Body of pancreas (tissue), 4 donors: ENCODE measurements around the gene CCDC60. TPM values are rescaled to one million over a fixed set of nuclear protein-coding genes. Genes with fewer than 3 reads are reported as not detected.

Experiments used
- ATAC-seq: fragments of 150-250 bp; one replicate; pipeline ENCODE4 v1.9.1; 2016
- DNase-seq, 4 donors: peaks; one replicate each; pipeline ENCODE4 v3.0.0-alpha.2; 2019
- H3K27ac ChIP-seq, 4 donors: fragments of 200-600 bp; sonication (generic); 1 replicate in 3 of 4; 2 replicates in 1 of 4; pipeline versions ENCODE4 v1.5.1 to v1.6.1; 2016 to 2019; ENCODE audit warnings: mild to moderate bottlenecking in 1 of 4, mixed read lengths in 1 of 4, moderate library complexity in 1 of 4
- H3K27me3 ChIP-seq, 2 donors: fragments of 200-600 bp; sonication (generic); one replicate each; pipeline ENCODE4 v1.6.0; 2016; ENCODE audit warnings: mild to moderate bottlenecking in 1 of 2
- H3K36me3 ChIP-seq, 2 donors: fragments of 200-600 bp; sonication (generic); replicated peaks in 1 of 2; 2 replicates each; pipeline ENCODE4 v1.5.1; 2016; ENCODE audit warnings: low read depth in 2 of 2; ENCODE audit not compliant: insufficient read depth in 1 of 2
- H3K4me1 ChIP-seq: fragments of 200-600 bp; sonication (generic); one replicate; pipeline ENCODE4 v1.6.0; 2016
- H3K4me3 ChIP-seq, 2 donors: fragments of 200-600 bp; sonication (generic); 1 replicate in 1 of 2; 2 replicates in 1 of 2; pipeline ENCODE4 v1.5.1; 2016 to 2019
- H3K9me3 ChIP-seq, 3 donors: fragments of 200-600 bp; sonication (generic); 1 replicate in 2 of 3; 2 replicates in 1 of 3; pipeline ENCODE4 v1.5.1; 2016
- POLR2A ChIP-seq, 3 donors: fragments of 450-650 bp; IDR thresholded peaks; one replicate each; pipeline ENCODE4 v1.6.1; 2016; ENCODE audit warnings: antibody characterized with exemption in 3 of 3, mild to moderate bottlenecking in 2 of 3
- WGBS, 2 donors: methylation state at CpG; one replicate each; pipeline ENCODE4 v1.1.5; 2017; 5-methylcytosine and 5-hydroxymethylcytosine counted together
- intact Hi-C: fragments of 100-400 bp; cut with DNase I; formaldehyde crosslinking; loops from one replicate; pipeline ENCODE4 v1.15.1; 2023
- total RNA-seq, 2 donors: library from RNA; depleted of rRNA; stranded (reverse); fragments of >200 nt; gene quantifications; one replicate each; pipeline ENCODE4 v1.1.0, GENCODE V29; 2016
- TF ChIP-seq, protein P1 (sequence below), 7 experiments: fragments of 450-650 bp in 4 of 7; fragments of 200-600 bp in 3 of 7; sonication (generic) in 3 of 7; IDR thresholded peaks; one replicate each; pipeline ENCODE4 v1.5.1; 2016 to 2019; ENCODE audit warnings: antibody characterized with exemption in 7 of 7

Gene CCDC60
- total RNA-seq, 2 donors from 2014 or later = not detected

DNA sequence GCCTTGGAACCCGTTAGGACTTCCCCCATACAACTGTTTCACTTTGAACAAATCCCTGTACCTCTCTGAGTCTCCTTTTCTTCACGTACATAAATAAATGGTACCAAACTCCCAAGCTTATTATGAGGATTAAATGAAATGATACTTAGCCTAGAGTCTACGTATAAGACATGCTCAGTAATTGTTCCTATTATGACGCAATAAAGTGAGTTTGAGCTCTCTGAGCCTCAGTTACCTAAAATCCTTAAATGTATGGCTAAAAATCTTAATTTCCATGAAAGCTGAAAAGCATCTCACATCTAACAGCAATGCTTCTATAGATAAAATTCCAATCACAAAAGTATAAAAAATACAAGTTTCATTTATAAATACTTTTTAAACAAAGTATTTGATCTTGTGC is 141.1 kb downstream of the CCDC60 start:
- WGBS, 2 donors = 48 to 61% methylated on average over 4 of the region's 4 CpGs
- no peak overlapping the region for H3K4me3 ChIP-seq
- no peak overlapping the region for H3K27ac ChIP-seq
- H3K27me3 ChIP-seq = no peaks in the 10 kb centered on the region
- ATAC-seq (no peak), DNase-seq (no peak)
- TF ChIP-seq, protein P1, sequence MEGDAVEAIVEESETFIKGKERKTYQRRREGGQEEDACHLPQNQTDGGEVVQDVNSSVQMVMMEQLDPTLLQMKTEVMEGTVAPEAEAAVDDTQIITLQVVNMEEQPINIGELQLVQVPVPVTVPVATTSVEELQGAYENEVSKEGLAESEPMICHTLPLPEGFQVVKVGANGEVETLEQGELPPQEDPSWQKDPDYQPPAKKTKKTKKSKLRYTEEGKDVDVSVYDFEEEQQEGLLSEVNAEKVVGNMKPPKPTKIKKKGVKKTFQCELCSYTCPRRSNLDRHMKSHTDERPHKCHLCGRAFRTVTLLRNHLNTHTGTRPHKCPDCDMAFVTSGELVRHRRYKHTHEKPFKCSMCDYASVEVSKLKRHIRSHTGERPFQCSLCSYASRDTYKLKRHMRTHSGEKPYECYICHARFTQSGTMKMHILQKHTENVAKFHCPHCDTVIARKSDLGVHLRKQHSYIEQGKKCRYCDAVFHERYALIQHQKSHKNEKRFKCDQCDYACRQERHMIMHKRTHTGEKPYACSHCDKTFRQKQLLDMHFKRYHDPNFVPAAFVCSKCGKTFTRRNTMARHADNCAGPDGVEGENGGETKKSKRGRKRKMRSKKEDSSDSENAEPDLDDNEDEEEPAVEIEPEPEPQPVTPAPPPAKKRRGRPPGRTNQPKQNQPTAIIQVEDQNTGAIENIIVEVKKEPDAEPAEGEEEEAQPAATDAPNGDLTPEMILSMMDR (IDR thresholded peaks at IDR 0.05) = no peak
- no peak for TF ChIP-seq POLR2A (IDR thresholded peaks at IDR 0.05)
- peaks cover 0 to 6% (median 0%) of the 10 kb centered on the region in 3 donors for H3K9me3 ChIP-seq
- H3K4me1 ChIP-seq = no peaks in the 10 kb centered on the region
- intact Hi-C loops = no loop called here
- no peaks in the 10 kb centered on the region for H3K36me3 ChIP-seq

DNA sequence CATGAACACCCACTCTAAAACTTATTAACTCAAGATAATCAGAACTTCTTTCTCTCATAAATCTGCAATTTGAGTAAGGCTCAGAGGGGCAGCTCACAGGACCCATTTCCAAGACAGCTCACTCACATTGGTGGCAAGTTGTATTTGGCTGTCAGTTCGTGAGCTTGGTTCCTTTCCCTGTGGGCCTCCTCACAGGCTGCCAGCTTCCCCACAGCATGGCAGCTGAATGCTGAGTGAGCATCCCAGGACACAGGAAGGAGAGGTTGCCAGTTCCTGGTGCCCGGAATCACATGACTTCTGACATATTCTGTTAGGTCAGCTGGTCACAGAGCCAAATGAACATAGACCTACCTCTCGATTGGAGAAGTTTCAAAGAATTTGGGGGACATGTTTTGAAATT is 142.4 kb downstream of the CCDC60 start:
- no peaks in the 10 kb centered on the region for H3K4me1 ChIP-seq
- peaks cover 0 to 6% (median 0%) of the 10 kb centered on the region in 3 donors for H3K9me3 ChIP-seq
- H3K27me3 ChIP-seq = no peaks in the 10 kb centered on the region
- no peak overlapping the region for H3K4me3 ChIP-seq
- WGBS, 2 donors = 75 to 76% methylated on average over 2 to 3 of the region's 3 CpGs
- DNase-seq = no peak
- no peak for ATAC-seq
- intact Hi-C loops = no loop called here
- no peaks in the 10 kb centered on the region for H3K36me3 ChIP-seq
- TF ChIP-seq POLR2A (IDR thresholded peaks at IDR 0.05) = no peak
- TF ChIP-seq, protein P1 (IDR thresholded peaks at IDR 0.05) = no peak
- H3K27ac ChIP-seq = no peak overlapping the region

DNA sequence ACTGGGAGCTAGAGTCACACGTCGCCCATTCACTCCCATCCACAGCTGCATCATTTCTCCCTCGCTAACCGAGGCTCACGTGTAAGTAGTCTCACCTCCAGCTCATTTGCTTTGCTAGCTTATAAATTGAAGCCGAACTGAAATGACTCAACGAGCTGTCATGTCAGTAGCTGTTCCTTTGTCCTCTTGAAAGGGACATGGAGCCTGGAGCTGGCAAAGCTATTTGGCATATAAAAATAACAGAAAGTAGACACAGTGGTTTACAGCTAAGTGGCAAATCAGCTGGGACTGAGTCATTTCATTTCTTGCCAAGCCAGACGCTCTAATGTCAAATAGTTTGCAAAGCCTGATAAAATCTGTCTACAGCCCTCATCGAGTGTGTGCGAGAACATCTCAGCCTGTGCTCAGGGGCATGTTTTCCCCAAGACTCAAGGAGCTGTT is 144.6 kb downstream of the CCDC60 start:
- Histone ChIP-seq H3K27me3 (no peaks in the 10 kb centered on the region), H3K27ac (no peak overlapping the region), H3K36me3 (no peaks in the 10 kb centered on the region), H3K4me1 (no peaks in the 10 kb centered on the region), H3K4me3 (no peak overlapping the region), H3K9me3 (peaks cover 0 to 6% (median 0%) of the 10 kb centered on the region in 3 donors)
- TF ChIP-seq POLR2A (IDR thresholded peaks at IDR 0.05) = no peak
- TF ChIP-seq, protein P1 (IDR thresholded peaks at IDR 0.05) = no peak
- WGBS, 2 donors = 49 to 54% methylated on average over 10 of the region's 10 CpGs
- DNase-seq (no peak), ATAC-seq (no peak)
- intact Hi-C loops = no loop called here

DNA sequence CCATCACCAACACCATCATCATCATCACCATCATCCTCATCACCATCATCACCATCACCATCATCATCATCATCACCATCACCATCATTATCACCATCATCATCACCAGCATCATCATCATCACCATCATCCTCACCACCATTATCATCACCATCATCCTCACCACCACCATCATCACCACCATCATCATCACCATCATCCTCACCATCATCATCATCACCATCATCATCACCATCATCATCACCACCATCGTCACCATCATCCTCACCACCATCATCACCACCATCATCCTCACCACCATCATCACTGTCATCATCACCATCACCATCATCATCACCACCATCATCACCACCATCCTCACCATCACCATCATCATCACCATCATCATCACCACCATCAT is 146.0 kb downstream of the CCDC60 start:
- no peak overlapping the region for H3K27ac ChIP-seq
- WGBS, 2 donors = 47 to 71% methylated on average over 1 of the region's 1 CpG
- H3K36me3 ChIP-seq = no peaks in the 10 kb centered on the region
- intact Hi-C loops = no loop called here
- TF ChIP-seq POLR2A (IDR thresholded peaks at IDR 0.05) = no peak
- TF ChIP-seq, protein P1 (IDR thresholded peaks at IDR 0.05) = no peak
- no peak overlapping the region for H3K4me3 ChIP-seq
- ATAC-seq (no peak), DNase-seq (no peak)
- H3K27me3 ChIP-seq = no peaks in the 10 kb centered on the region
- H3K9me3 ChIP-seq = peaks cover 0 to 6% (median 0%) of the 10 kb centered on the region in 3 donors
- no peaks in the 10 kb centered on the region for H3K4me1 ChIP-seq

DNA sequence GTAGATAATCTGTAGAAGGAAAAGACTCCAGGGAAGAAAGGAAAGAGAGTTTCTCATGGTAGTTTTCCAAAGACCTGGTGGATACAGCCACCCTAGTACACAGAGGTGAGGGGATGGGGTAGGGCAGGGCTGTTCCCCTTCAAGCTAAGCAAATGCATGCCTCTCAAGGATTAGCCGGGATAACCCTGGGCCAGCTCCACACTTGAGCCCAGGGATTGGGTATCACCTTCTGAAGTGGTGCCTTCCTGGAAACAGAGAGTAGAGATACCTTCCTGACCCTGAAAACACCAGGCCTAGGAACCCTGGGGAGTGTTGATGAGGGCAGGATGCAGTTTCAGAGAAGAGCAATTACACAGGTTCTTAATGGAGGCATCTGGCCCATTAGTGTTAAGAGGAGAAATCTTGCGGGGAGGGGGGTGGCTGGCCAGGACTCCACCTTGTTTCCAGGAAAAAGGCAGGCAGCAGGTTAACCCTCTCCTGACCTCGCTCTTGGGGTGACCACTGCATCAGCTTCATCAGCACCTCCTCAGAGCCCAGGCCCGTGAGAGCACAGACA is 152.1 kb downstream of the CCDC60 start:
- DNase-seq (no peak), ATAC-seq (no peak)
- Histone ChIP-seq H3K27me3 (no peaks in the 10 kb centered on the region), H3K27ac (no peak overlapping the region), H3K9me3 (no peaks in the 10 kb centered on the region), H3K4me1 (no peaks in the 10 kb centered on the region), H3K4me3 (no peak overlapping the region), H3K36me3 (no peaks in the 10 kb centered on the region)
- intact Hi-C loops = no loop called here
- TF ChIP-seq, protein P1 (IDR thresholded peaks at IDR 0.05) = no peak
- 43 to 49% methylated on average over 3 to 4 of the region's 4 CpGs for WGBS, 2 donors
